GM21737 (cell line): ENCODE results near the gene SPOCD1.

Source experiments
- ATAC-seq: cut with Tn5 transposase; IDR thresholded peaks from one replicate; pipeline ENCODE4 v1.9.1; 2021; ENCODE audit warnings: mild to moderate bottlenecking, moderate library complexity; ENCODE audit not compliant: unreplicated experiment

Gene SPOCD1

DNA sequence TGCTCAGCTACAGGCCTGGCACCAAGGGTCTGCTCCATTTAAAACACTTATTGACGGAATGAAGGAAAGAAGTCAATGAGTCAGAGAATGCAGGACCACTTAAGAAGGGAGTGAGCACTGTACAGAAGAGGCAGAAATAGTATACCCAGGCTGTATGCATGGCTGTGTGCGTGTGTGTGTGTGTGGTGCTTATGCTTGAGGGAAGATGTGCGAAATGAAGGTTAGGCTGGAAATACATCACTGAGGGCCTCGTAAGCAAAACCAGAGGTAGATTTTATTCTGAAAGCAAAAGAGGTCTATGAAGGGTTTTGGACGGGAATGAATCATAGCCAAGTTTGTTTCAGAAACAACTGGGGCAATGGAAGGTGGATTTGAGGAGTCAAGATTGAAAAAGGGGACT lies 42.0 kb downstream of the SPOCD1 start:
- ATAC-seq, result no peak

DNA sequence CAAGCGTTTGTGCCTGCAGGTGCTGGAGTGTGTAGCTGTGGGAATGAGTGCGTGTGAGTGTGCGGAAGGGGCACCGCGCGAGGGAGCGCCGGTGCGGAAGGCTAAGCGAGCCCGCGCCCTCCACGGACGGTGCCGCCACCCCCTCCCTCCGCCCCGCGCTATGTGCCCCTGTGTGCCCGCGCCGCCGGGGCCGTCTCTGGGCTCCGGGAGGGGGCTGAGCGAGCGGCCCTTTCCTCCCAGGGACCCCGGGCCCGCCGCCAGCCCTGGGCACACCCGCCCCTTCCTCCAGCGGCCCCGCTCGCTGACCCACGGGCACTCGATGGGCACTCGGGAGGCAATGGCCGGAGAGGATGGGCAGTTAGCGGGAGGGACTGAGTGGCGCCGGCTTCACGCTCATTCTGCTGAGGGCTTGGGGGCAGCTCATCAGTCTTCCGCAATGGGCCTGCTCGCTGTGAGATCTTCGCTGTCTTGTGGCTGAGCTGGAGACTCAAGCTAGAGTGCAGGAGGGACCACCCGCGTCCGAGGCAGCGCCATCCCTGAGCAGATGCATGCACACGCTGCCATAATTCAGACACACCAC lies 43.1 kb downstream of the SPOCD1 start:
- no peak for ATAC-seq

DNA sequence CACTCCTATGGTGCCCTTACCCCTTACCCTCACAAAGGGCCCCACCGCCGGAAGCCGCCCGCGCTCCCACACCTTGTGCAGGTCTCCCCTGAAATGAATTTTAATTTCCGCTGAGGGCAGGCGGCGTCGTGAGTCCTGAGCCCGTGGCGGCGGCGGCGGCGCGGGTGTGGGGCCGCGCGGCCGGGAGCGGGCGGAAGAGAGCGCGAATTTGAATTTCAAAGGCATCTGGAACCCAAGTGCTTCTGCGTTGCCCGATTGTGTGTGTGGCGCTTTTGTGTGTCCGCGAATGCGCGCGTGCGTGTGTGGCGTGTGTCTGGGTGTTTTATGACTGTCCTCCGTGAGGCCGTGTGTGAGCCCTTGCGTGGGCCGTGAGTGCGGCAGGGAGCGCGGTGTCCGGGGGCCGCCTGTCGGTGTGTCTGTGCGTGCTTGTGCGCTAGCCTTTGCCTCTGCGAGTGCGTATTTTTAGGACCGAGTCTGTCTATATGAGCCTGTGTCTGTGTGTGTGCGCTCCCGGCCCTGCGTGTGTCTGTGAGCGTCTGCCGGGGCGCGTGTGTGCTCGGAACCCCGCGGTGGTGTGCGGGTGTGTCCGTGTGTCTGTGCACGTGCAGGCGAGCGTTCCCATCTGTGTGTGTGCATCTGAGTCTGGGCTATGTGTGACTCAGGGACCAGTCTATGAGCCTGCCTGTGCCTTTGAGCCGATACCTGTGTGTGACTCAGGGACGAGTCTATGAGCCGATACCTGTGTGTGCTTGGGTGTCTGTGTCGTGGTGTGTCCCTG lies 43.7 kb downstream of the SPOCD1 start:
- no peak for ATAC-seq

GRCh38 chr1:31769720-31770390 lies 46.0 kb downstream of the SPOCD1 start:
- ATAC-seq, result no peak

DNA sequence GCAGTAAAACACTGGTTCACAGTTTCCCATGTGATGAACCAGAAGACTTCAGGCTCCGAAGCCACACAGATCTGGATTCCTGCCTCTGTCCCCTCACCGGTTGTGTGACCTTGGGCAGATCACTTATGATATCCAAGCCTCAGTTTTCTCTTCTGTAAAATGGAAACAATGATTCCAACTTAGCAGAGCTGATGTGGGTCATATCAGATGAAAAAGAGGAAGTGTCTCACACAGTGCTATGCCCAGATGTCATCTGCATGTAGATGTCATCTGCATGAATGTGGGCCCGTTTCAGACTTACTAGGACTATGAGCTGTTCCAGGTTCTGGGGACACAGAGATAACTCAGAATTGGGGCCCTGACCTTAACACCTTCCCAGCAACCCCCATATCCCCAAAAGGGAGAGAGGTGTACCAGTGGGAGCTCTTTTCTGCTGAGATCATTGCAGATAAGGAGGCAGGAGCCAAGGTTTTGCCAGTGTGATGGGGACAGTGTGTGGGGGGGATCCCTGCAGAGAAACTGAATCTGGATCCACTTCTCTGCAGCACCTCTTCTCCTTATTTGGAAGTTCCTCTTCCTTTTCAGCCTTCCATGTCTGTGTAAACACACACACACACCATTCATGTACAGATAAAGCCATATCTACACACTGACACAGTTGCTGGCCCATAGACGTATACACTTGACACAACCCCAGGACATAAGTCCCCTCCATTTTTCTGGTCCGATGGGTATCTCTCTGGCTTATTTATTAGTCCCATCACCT lies 46.7 kb downstream of the SPOCD1 start:
- no peak for ATAC-seq

DNA sequence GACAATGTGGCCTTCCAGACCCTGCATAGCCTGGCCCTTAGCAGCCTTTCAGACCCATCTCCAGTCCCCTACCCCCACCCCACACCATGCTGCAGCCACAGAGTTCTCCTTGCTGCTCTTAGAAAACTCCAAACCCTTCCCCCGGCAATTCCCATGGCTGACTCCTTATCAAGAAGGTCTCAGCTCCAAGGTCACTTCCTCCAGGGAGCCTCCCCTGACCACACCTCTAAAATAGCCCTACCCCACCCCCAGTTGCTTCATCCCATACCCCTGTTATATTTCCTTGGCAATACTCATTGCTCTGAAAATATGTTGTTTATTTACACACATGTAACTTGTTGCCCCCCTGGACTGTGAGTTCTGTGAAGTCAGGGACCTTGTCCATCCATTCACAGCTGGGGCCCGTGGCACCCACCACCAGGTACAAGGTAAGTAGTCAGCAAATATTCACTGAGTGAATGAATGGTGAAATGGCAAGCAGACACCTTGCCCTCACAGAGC lies 47.4 kb downstream of the SPOCD1 start:
- no peak for ATAC-seq

DNA sequence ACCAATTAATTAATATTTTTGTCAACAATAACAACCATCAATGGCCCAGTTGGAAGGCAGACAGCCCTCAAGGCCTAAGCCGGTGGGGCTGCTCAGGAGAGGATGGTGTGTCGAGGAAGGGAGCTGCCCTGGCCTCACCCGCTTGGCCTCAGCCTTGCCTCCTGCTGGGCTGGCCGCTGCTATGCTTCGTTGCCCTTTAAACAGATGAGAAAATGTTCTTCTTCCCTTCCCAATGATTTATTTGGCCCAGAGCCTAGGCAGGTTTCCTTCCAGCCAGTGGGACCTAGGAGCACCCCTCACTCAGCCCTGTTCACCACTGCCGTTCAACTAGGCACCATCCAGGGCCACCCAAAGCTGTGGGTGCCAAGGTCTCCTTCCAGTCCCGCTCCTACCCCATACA lies 48.6 kb downstream of the SPOCD1 start:
- no peak for ATAC-seq

GRCh38 chr1:31765516-31765915 lies 50.3 kb downstream of the SPOCD1 start:
- no peak for ATAC-seq

GRCh38 chr1:31765041-31765467 lies 50.8 kb downstream of the SPOCD1 start:
- ATAC-seq, result no peak

DNA sequence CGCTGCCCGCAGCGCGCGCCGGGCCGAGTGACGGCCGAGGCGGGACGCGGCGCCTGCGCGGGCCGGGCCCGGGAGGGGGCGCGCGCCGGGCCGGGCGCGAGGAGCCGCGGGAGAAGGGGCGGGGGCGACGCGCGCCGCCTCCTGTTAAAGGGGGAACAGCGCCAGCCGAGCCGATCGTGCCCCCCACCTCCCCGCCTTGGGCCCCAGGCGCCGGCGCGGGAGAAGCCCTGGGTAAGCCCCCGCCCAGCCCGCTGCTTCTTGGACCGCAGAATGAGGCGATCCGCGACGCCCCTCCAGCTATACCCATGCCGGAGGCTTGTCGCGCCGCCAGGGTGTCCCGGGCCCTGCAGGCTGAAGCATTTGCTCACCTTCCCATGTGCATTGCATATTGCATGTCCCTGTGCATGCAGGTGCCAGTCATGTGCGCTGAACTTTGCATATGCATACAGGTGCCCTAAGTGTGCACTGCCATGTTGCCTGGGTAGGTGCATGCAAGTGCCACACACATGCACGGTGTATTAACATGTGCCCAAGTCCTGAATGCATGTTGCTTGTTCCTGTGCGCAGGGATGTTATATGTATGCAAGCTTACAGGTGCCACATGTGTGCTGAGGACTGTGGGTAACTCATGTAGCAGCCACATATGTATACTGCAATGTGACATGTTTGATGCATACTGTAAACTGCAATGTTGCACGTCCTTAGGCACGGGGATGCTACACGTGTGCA lies 51.3 kb downstream of the SPOCD1 start, which contains the start of gene ADGRB2:
ADGRB2 (minus strand) TSS at position 29 of the 729 bp plus-strand sequence. CDS start 7,119 bp downstream, outside the sequence.
- ATAC-seq, result no peak

GRCh38 chr1:31763671-31764311 lies 52.0 kb downstream of the SPOCD1 start:
- no peak for ATAC-seq

- no peak for ATAC-seq
Measured at GRCh38 chr1:31762726-31763670, 52.8 kb downstream of the SPOCD1 start.

GRCh38 chr1:31762323-31762722 lies 53.5 kb downstream of the SPOCD1 start:
- no peak for ATAC-seq

GRCh38 chr1:31761883-31762282 lies 53.9 kb downstream of the SPOCD1 start:
- no peak for ATAC-seq

DNA sequence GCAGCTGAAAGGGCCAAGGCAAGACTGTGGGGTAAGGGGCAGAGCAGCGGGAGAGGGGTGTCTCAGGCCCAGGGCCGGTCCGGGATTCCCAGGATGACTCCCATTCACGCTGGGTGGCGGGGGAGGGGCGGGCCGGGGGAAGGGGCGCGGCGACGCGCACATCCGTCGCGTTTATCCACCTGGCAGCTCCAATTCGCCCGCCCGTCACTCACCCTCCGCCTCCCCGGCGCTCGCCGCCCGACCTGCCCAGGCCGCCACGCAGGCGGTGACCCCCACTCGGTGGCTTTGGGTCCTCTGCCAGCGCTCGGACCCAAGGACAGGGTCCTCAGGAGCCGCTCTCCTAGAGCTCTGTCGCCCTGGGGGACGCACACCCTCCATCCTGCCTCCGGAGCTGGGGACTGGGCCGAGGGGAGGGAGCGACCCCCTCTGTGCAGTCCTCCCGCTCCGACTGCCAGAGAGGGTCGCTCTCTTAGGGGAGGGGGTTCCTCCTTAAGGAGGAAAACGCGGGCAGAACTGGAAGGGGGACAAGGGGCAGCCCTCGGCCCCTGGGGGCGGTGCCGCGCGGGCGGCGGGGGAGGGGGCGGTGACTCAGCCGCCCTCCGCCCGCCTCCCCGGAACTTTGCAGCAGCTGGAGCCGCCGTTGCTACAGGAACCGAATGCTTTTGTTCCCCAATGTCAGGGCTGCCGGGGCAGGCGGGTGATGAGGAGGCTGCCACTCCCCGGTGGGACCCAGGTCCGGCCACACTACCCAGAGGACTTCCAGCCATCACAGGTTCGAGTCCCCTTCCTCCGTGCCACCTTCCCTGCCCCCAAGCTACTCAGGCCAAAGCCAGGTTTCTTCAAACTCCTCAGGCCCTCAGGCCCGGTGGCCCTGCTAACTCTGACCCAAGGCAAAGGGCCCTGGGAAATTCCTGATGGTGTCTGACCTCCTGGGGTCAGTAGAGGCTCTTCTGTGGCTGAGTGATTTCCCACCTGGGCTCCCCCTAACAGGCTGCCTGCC lies 55.1 kb downstream of the SPOCD1 start:
- no peak for ATAC-seq

- ATAC-seq, result no peak
Measured at GRCh38 chr1:31759298-31760023, 56.4 kb downstream of the SPOCD1 start.

DNA sequence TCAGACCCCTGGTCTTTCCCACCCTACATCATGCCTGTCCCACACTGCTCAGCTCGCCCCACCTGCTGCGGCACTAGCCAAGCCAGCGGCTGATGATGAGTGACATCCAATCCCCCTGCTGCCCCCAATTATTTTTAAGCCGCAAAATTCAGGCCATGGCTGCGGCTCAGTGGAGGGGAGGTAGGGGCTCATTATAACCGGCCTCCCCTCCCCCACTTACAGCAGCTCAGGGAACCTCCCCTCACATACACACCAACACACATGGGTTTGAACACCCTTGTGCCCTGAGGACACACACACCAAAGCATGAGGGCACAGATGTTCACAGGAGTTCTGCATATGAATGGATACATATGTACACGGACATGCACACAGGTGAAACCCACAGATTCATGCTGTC lies 57.0 kb downstream of the SPOCD1 start:
- no peak for ATAC-seq
